Activated CD4-positive, alpha-beta T cell treated with anti-CD3 and anti-CD28 coated beads, Interleukin-2, amount 50 U/mL, for 16 hours (primary cell): ENCODE results near the gene SMCO3.
A peak's percentile ranks its signal among the peaks of the same experiment; 100 is the strongest.

ENCODE experiments used
- DNase-seq: peaks from one replicate; pipeline ENCODE4 v3.0.0-alpha.2; 2020

Gene SMCO3

GRCh38 chr12:14814014-14814413, at the start of gene SMCO3:
Gene SMCO3 (minus strand): TSS chr12:14814182. CDS start chr12:14806680, 7,502 bp downstream.
- no peak for DNase-seq

GRCh38 chr12:14860490-14860889, 46.5 kb upstream of the SMCO3 start:
- DNase-seq: no peak

- DNase-seq: no peak
These were observed 44.5 kb upstream of the SMCO3 start for GRCh38 chr12:14858513-14858912.

DNA sequence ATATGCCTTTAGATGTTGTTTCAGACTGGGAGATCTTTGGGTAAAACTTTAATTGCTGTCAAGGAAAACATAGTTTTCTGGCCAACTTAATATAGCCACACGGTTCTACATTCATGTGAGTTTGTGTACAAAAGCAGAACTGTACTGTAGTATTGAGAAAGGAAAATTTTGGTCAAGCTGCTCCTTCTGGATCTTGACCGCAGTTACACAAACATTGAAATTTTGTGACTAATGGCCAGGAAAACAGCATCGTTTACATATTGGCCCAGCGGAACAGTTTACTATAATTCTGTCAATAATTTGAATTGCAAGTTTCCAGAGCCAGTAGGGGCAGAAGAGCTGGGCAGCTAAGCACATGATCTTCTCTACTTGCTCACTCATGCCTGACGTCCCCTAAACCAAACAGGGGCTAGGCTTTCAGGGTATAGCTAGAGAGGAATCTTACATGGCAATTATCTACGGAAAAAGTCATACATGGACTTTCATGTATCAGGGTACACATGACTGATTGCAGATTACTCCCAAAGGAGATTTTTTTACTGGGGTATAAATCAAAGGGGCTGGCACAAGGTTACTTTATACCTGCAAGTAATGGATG, 40.7 kb upstream of the SMCO3 start:
- DNase-seq: no peak

DNA sequence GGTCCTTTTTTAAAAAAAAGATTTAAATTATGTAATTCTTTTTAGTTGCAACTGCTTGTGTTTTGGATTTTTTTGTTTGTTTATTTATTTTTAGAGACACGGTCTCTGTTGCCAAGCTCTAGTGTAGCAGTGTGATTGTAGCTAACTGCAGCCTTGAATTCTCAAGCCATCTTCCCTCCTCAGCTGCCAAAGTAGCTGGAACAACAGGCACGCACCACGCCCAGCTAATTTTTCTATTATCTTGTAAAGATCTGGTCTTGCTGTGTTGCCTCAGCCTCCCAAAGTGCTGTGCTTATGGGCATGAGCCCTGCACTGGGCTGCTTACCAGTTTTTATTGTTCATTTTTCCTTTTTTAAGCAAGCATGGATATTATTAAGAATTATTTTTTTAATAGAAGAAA, 40.0 kb upstream of the SMCO3 start:
- no peak for DNase-seq

- DNase-seq: no peak
These were observed 38.9 kb upstream of the SMCO3 start for GRCh38 chr12:14852880-14853279.

DNA sequence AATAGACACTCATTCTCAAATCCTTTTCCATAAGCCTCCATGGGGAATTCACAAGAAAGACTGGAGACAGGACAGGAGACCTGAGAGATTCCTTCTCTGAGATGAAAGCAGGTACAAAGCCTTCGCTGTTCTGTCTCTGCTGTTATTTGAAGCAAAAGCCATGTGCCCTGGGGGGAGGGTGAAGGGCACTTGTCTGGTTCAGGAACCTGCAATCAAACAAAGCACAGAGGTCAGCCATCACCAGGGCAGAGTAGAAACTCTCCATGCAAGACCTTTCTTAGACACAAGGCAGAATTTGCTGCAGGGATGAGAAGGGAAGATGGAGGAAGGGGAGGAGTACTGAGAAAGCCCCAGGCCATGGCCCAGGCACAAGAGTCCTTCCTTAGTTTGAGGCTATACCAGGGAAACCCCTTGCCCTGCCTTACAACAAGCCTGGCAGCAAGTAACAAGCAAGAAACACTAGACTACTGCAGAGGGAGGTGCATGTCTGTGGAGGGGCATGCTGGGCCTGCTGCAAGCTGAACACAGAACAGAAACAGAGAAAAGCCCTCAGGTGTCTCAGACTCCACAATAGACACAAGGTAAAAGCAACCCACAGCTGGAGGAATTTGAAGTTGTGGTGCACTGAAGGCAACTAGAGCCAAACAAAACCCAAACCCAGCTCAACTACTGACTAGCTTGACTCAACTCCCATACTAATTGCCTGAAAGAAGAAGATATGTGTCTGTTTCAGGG, 37.1 kb upstream of the SMCO3 start:
- DNase-seq: no peak

- DNase-seq: no peak
These were observed 35.7 kb upstream of the SMCO3 start for GRCh38 chr12:14849661-14850060.

DNA sequence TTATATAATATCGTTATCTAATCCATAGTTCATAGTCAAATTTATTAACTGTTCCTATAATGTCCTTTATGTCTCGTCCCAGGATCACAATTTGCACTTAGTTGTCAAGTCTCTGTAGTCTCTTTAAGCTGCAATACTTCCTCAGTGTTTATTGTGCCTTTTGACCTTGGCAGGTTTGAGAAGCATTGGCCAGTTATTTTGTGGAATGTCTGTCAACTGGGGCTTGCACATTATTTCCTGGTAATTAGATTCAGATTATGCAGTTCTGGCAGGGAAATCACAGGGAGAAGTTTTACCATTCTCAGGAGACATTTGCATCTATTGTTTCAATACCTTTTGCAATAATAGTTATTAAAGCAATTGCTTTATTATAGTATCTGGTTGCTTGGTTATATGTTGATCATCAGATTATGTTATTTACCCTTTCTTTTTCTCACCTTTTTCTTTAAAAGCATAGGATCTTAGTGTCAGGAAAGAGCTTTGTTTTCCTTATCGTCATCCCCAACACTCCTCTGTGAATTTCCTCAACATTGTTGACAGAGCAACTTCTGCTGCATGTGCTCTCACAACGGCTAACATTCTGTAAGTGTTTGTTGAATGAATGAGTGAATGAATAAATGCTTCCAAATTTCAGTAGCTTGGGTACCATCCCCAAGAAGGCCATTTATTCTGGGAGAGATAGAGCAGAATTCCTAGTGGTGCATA, 33.0 kb upstream of the SMCO3 start:
- no peak for DNase-seq

- no peak for DNase-seq
These were observed 32.1 kb upstream of the SMCO3 start for GRCh38 chr12:14846042-14846587.

DNA sequence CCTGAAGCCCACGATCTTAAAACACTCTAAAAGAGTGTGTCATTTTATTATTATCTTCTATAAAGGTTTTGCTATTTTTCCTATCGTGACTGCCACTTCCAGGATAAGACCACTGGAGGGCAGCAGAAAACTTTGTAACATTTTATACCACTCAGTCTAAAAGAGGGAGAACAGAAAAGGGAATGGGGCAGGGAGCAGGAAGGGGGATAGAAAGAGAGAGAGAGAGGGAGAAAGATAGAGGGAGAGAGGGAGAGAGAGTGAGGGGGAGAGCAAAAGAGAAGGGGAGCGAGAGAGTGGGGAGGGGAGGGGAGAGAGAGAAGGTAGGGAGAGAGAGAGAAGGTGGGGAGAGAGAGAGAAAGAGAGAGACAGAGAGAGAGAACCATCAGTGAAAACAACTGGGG, 31.4 kb upstream of the SMCO3 start:
- DNase-seq: peak; percentile 47

GRCh38 chr12:14844401-14844800, 30.4 kb upstream of the SMCO3 start:
- DNase-seq: no peak

DNA sequence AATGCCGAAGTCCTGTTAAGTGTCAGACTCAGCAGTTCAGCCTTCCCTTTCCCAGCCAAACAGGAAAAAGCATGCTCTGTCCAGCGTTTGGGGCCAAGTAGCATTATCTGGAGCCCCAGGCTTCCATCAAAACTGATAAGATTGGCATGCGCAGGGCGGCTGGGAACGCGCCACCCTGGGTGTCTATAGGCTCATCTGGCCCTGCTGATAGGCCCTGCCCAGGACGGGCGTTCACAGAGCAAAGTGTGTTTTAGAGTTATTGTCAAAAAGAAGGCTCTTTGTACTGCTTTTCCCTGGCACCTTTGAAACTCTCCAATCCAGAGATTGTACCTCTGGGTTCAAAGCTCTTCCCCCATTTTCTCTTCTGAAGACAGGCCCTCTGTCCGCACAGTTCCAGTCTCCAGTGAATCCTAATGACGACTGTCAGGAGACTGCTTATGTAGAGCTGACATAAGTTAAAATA, 29.5 kb upstream of the SMCO3 start, which contains the start of gene ART4:
Gene ART4 (minus strand): TSS at position 102 of the 463 bp plus-strand sequence. CDS start 413 bp downstream, outside the sequence.
- no peak for DNase-seq

DNA sequence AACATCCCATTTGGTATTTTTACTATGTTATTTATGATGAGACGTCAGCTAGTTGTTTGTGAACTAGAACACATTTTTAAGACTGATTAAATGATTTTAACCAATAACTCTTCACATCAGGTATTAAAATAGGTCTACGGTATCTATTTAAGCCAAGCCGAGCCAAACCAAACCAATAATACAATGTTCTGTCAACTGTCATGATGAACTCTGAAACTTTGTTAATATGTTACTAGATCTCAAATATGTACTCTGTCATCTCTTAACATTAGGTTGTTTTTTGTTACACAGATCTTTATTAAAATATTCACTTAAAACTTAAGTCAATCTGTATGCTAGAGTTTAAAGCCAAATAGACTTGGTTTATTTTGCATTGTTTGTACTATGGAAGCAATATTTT, 28.3 kb upstream of the SMCO3 start:
- DNase-seq: no peak

DNA sequence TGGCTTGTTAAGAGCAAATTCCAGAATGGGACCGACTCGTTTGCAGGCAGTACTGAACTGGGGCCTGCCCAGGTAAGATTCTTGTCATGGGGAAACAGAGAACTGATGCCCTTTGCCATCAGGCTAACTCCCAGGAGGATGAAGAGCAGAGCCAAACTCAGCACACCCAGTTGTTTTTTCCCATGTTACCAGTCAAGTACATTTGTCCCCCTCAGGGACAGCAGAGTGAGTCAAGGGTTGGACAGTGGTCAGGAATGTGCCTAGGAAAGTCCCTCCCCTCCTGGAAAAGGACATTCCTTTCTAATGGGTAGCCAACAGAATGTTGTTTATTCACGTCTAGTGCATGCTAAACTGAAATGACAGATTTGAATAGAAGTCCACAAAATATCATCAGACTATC, 27.8 kb upstream of the SMCO3 start:
- no peak for DNase-seq

DNA sequence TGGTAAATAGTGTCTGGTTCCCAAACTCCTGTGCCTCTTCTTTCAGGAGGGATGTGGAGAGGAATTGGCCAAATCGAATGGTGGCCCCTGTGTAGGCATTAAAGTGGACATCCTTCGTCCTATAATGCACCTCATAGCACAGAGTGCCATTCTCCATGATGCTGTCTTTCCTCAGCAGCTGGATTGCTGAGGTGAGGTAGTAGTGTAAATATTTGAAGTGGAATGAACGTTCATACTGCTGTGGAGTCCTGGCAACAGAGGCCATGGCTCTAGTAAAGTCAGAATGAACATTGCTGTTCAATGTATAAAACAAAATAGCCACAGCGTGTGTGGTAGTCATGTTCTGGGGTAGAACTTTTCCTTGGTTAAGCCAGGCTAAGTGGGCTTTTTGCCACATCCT, 26.6 kb upstream of the SMCO3 start:
- no peak for DNase-seq

DNA sequence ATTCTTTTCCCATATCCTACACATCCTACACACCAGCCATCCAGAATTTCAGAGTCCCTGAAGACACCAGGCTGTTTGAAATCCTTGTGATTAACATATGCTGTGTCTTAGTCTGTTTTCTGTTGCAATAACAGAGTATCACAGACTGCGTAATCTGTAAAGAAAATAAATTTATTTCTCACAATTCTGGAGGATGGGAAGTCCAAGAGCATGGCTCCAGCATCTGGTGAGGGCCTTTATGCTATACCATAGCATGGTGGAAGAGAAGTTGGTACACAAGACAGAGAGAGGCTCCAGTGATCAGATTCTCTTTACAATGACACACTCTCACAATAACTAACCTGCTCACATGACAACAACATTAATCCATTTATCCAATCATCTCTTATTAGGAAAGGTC, 25.3 kb upstream of the SMCO3 start:
- no peak for DNase-seq

- DNase-seq: no peak
These were observed 22.6 kb upstream of the SMCO3 start for GRCh38 chr12:14836336-14837210.

GRCh38 chr12:14834509-14834908, 20.5 kb upstream of the SMCO3 start:
- DNase-seq: no peak

DNA sequence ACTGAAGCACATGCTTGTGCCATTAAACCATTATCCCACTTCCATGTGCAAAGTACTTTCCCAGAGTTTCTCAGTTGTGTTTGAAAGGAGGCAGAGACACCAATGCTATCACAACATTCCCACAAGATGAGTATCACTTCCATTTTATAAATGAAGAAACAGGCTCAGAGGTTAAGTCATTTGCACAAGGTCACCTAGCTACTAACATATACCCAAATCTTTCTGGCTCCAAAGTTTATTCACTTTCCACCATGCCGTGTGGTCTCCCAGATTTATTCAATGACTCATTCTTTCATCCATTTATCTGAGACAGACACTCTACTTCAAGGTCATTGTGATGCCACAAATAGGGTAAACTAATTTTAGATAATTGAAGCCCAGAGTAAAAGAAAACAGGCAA, 20.0 kb upstream of the SMCO3 start:
- DNase-seq: no peak

DNA sequence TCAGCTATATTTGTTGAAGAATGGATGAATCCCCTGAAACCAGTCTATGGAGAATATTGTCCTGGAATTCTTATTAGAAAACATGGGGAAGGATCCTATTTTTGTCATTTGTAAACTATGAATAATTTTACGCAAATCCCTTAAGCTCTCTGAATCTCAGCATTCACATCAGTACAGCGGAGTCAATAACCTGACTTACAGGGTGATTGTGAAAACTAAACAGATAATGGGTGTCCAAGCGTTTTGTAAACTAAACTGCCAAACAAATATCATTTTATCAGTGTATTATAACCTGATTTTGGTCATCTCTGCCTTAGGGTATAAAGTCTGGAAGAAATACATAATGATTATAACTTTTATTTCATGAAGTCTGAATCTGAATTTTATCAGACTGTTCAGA, 19.4 kb upstream of the SMCO3 start:
- DNase-seq: no peak

- DNase-seq: no peak
These were observed 14.9 kb upstream of the SMCO3 start for GRCh38 chr12:14828892-14829291.

DNA sequence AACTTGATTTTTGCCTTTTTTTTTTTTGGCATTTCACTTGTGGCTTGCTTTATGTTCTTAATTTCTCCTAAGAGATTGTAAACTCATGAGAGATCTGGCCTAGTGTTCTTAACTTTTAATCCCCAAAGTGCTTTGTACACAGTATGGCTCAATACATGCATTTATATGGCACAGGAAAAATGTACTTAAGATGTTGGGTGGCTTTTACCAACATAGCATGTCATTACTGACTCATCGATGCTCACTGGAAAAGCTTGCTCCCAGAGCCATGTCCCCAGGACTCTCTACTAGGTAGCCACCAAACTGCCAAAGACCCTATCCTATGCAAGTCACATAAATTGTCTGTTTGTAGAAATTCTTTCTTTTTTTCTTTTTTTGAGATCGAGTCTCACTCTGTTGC, 13.1 kb upstream of the SMCO3 start:
- DNase-seq: no peak
